Measurements from ENCODE around the gene ARHGEF2.
"Not testable (repeated sequence)": the region's sequence is repeated elsewhere in the genome, so short reads cannot be mapped to it uniquely, and the experiment has no call there.

ARHGEF2 gene

GRCh38 chr1:155990005-155990739, 11.8 kb upstream of the ARHGEF2 start:
- DNase-seq (ENCODE audit: low read depth in 2 of 2), result no peak

- DNase-seq (ENCODE audit: low read depth in 2 of 2), result no peak
These were observed 11.1 kb upstream of the ARHGEF2 start for GRCh38 chr1:155989242-155990004.

- DNase-seq (ENCODE audit: low read depth in 2 of 2), result not testable (repeated sequence)
These were observed 6.7 kb upstream of the ARHGEF2 start for GRCh38 chr1:155984903-155985645.

- no peak for DNase-seq (ENCODE audit: low read depth in 2 of 2)
These were observed 6.0 kb upstream of the ARHGEF2 start for GRCh38 chr1:155984341-155984740.

GRCh38 chr1:155983191-155984024, 5.1 kb upstream of the ARHGEF2 start:
- DNase-seq (ENCODE audit: low read depth in 2 of 2), result peak; percentile 100

GRCh38 chr1:155982106-155982505, 3.8 kb upstream of the ARHGEF2 start:
- DNase-seq (ENCODE audit: low read depth in 2 of 2), result no peak

- DNase-seq (ENCODE audit: low read depth in 2 of 2), result no peak
These were observed 3.1 kb upstream of the ARHGEF2 start for GRCh38 chr1:155981266-155982088.

- DNase-seq (ENCODE audit: low read depth in 2 of 2), result no peak
These were observed 1.4 kb upstream of the ARHGEF2 start for GRCh38 chr1:155979597-155980343.

- no peak for DNase-seq (ENCODE audit: low read depth in 2 of 2)
These were observed 654 bp upstream of the ARHGEF2 start for GRCh38 chr1:155978973-155979429.

GRCh38 chr1:155977690-155978324, 540 bp downstream of the ARHGEF2 start:
- DNase-seq (ENCODE audit: low read depth in 2 of 2), result no peak

- no peak for DNase-seq (ENCODE audit: low read depth in 2 of 2)
These were observed 1.2 kb downstream of the ARHGEF2 start for GRCh38 chr1:155976913-155977689.

GRCh38 chr1:155976062-155976912, 2.1 kb downstream of the ARHGEF2 start:
- DNase-seq (ENCODE audit: low read depth in 2 of 2), result peak; percentile 66 to 70

GRCh38 chr1:155975375-155976061, 2.8 kb downstream of the ARHGEF2 start:
- DNase-seq (ENCODE audit: low read depth in 2 of 2), result no peak

- DNase-seq (ENCODE audit: low read depth in 2 of 2), result no peak
These were observed 3.9 kb downstream of the ARHGEF2 start for GRCh38 chr1:155974208-155975115.

- no peak for DNase-seq (ENCODE audit: low read depth in 2 of 2)
These were observed 4.6 kb downstream of the ARHGEF2 start for GRCh38 chr1:155973723-155974122.
